B cell (primary cell): ENCODE data around the gene SCN1B. TPM values are rescaled to one million over a fixed set of nuclear protein-coding genes. Genes with fewer than 3 reads are reported as not detected.

Experiments
- ATAC-seq: fragments of 200-7000 bp; cut with Tn5 transposase; one replicate; pipeline ENCODE4 v1.10.0; 2021; ENCODE audit warnings: low read depth, mild to moderate bottlenecking, moderate number of reproducible peaks, moderate library complexity
- CTCF ChIA-PET: fragments of 350-600 bp; sonication (Branson Sonifier 250); formaldehyde crosslinking; loops from one replicate; lab custom pipeline; 2021; ENCODE audit warnings: antibody characterized with exemption, inconsistent platforms; lab: Charles Lee
- POLR2A ChIA-PET: fragments of 350-600 bp; sonication (Branson Sonifier 250); formaldehyde crosslinking; loops from one replicate; lab custom pipeline; 2021; ENCODE audit warnings: antibody characterized with exemption; lab: Charles Lee
- DNase-seq: peaks from one replicate; pipeline ENCODE4 v3.0.0; 2013
- H2AFZ ChIP-seq: 2 replicates; pipeline ENCODE4 v1.6.1; 2012; ENCODE audit warnings: mild to moderate bottlenecking, low read depth, low read length; ENCODE audit not compliant: insufficient read depth, poor library complexity, severe bottlenecking
- H3K27ac ChIP-seq, 2 donors: 1 replicate in 1 of 2; 2 replicates in 1 of 2; pipeline ENCODE4 v1.5.1; 2012 to 2013; ENCODE audit warnings: low read length in 2 of 2, mild to moderate bottlenecking in 2 of 2, moderate library complexity in 1 of 2
- H3K27me3 ChIP-seq, 4 experiments: fragments of 200-600 bp in 1 of 4; sonication (generic) in 1 of 4; replicated peaks in 1 of 4; 1 replicate in 2 of 4; 2 replicates in 2 of 4; pipeline versions ENCODE4 v1.6.1 to v1.7.0; 2013 to 2016; ENCODE audit warnings: low read length in 3 of 4, mild to moderate bottlenecking in 2 of 4, mixed read lengths in 1 of 4, moderate library complexity in 1 of 4; ENCODE audit not compliant: insufficient read depth in 4 of 4, control insufficient read depth in 3 of 4; ENCODE audit errors: control extremely low read depth in 1 of 4
- H3K36me3 ChIP-seq, 2 experiments: replicated peaks in 1 of 2; 1 replicate in 1 of 2; 2 replicates in 1 of 2; pipeline versions ENCODE4 v1.6.1 to v1.7.1; 2013; ENCODE audit warnings: low read length in 1 of 2; ENCODE audit not compliant: insufficient read depth in 2 of 2, control insufficient read depth in 1 of 2; ENCODE audit errors: control extremely low read depth in 1 of 2, extremely low read depth in 1 of 2
- H3K4me1 ChIP-seq, 2 donors: fragments of 200-600 bp in 1 of 2; sonication (generic) in 1 of 2; 1 replicate in 1 of 2; 2 replicates in 1 of 2; pipeline versions ENCODE4 v1.5.1 to v1.6.1; 2013 to 2017; ENCODE audit warnings: low read length in 2 of 2; ENCODE audit not compliant: control insufficient read depth in 2 of 2, insufficient read depth in 2 of 2
- H3K4me2 ChIP-seq: replicated peaks from 2 replicates; pipeline ENCODE3; 2012; ENCODE audit warnings: mild to moderate bottlenecking, low read depth, low read length; ENCODE audit not compliant: poor library complexity, severe bottlenecking
- H3K4me3 ChIP-seq, 5 experiments: fragments of 200-600 bp in 1 of 5; sonication (generic) in 1 of 5; 1 replicate in 3 of 5; 2 replicates in 2 of 5; pipeline versions ENCODE4 v1.5.1 to v1.7.0; 2011 to 2016; ENCODE audit warnings: low read length in 4 of 5, mild to moderate bottlenecking in 4 of 5, low read depth in 2 of 5, control low read depth in 1 of 5, moderate library complexity in 1 of 5; ENCODE audit not compliant: insufficient read depth in 1 of 5; ENCODE audit errors: control extremely low read depth in 1 of 5, extremely low read depth in 1 of 5
- H3K79me2 ChIP-seq: fragments of 200-600 bp; sonication (generic); one replicate; pipeline ENCODE4 v1.6.0; 2016; ENCODE audit warnings: low read length; ENCODE audit not compliant: control insufficient read depth, insufficient read depth
- H3K9ac ChIP-seq: fragments of 200-600 bp; sonication (generic); 2 replicates; pipeline ENCODE4 v1.6.1; 2017; ENCODE audit warnings: mild to moderate bottlenecking, low read length, moderate library complexity
- H3K9me3 ChIP-seq, 3 donors: one replicate each; pipeline versions ENCODE4 v1.6.1 to v1.7.1; 2013; ENCODE audit warnings: low read length in 2 of 3; ENCODE audit not compliant: control insufficient read depth in 2 of 3, insufficient read depth in 1 of 3; ENCODE audit errors: control extremely low read depth in 1 of 3
- H4K20me1 ChIP-seq: 2 replicates; pipeline ENCODE4 v1.6.0; 2012; ENCODE audit warnings: mild to moderate bottlenecking, low read length; ENCODE audit not compliant: insufficient read depth, control insufficient read depth, poor library complexity, severe bottlenecking
- H3K27ac Mint-ChIP-seq: one replicate; pipeline ENCODE4 v1.8.0; 2021; ENCODE audit warnings: mixed read lengths
- H3K27me3 Mint-ChIP-seq: one replicate; pipeline ENCODE4 v1.8.0; 2021; ENCODE audit warnings: mixed read lengths
- H3K4me1 Mint-ChIP-seq: one replicate; pipeline ENCODE4 v1.8.0; 2021; ENCODE audit warnings: mixed read lengths
- H3K4me3 Mint-ChIP-seq: one replicate; pipeline ENCODE4 v1.8.0; 2021; ENCODE audit warnings: mixed read lengths
- H3K9me3 Mint-ChIP-seq: one replicate; pipeline ENCODE4 v1.8.0; 2022; ENCODE audit warnings: mixed read lengths; ENCODE audit not compliant: insufficient read depth
- EZH2 ChIP-seq: IDR thresholded peaks from 2 replicates; pipeline ENCODE4 v1.6.1; 2012; ENCODE audit warnings: borderline replicate concordance, low read depth, mild to moderate bottlenecking, moderate library complexity, low read length; ENCODE audit not compliant: insufficient read depth, poor library complexity, severe bottlenecking
- WGBS: methylation state at CpG from one replicate; pipeline ENCODE4 v1.1.5; 2013; ENCODE audit warnings: missing lambda C conversion rate; ENCODE audit not compliant: insufficient coverage; 5-methylcytosine and 5-hydroxymethylcytosine counted together
- intact Hi-C: fragments of 100-400 bp; cut with micrococcal nuclease; formaldehyde crosslinking; loops from one replicate; pipeline ENCODE4 v1.10.0; 2022
- polyA plus RNA-seq: library from polyadenylated mRNA; depleted of rRNA; stranded (reverse); fragments of >200 nt; gene quantifications from 2 replicates; pipeline ENCODE4 v1.2.3, GENCODE V29; 2012
- total RNA-seq, 2 donors: library from RNA; stranded (reverse); fragments of 120-200 nt in 1 of 2; gene quantifications; 1 replicate in 1 of 2; 2 replicates in 1 of 2; pipeline versions ENCODE4 v1.2.3 to v1.2.4, GENCODE V29; 2013 to 2022
- TF ChIP-seq, protein P1 (sequence below): fragments of 200-600 bp; IDR thresholded peaks from one replicate; pipeline ENCODE4 v1.8.0; 2022; ENCODE audit warnings: antibody characterized with exemption, mild to moderate bottlenecking

Gene SCN1B
- total and polyA plus RNA-seq, 2 donors (not counting 1 experiment from before 2014, with no cell fraction given): 0.52 to 0.72 TPM

DNA sequence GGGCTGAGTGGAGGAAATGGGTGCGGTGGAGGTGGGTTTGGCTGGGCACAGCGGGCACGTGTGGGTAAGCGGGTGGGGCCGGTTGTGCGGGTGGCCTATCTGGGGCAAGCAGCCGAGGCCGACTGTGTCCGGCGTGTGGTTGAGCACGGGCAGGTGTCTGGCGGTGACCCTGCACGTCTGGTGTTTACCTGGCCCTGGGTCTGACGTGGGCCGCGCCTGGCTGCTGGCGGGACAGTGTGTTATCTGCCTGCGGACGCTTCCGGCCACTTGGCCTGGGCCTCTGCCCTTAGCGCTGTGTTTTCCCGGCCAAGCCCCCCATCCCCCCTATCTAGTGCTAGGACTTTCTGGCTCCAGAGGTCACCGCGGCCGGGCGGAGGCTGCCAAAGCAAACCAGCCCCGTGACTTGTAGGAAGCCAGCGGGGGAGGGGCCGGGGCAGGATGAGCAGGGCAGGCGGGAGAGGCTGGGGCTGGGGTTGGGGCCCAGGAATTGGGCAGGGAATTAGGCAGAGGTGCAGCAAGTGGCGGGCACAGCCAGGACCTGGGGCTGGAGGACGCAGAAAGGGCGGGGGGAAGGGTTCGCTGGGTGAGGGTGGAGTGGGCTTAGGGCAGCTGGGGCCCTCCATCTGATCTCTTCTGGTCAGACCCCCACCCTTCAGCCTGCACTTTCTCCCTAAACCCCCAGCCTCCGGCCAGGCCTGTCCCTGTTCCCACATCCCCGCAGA, 10.7 kb downstream of the SCN1B start:
- Histone ChIP-seq H4K20me1 (no peaks in the 10 kb centered on the region), H3K4me3 (peak overlapping the region in 4 of 5 experiments; percentile 37 to 49 (median 44)), H3K4me1 (peaks cover 46 to 52% of the 10 kb centered on the region in 2 donors), H3K36me3 (no peaks in the 10 kb centered on the region), H3K9ac (peak overlapping the region; percentile 57), H3K27ac (no peak overlapping the region), H3K27me3 (peaks cover 0 to 22% (median 7%) of the 10 kb centered on the region in 4 experiments), H3K4me2 (peak overlapping the region; percentile 90), H3K9me3 (no peaks in the 10 kb centered on the region), H3K79me2 (no peaks in the 10 kb centered on the region), H2AFZ (peak overlapping the region; percentile 74)
- CTCF ChIA-PET: no interaction called here
- Mint-ChIP-seq H3K27ac (peak overlapping the region; percentile 59), H3K9me3 (no peaks in the 10 kb centered on the region), H3K4me3 (peak overlapping the region; percentile 85), H3K4me1 (peaks cover 53% of the 10 kb centered on the region), H3K27me3 (peaks cover 12% of the 10 kb centered on the region)
- intact Hi-C loops: no loop called here
- DNase-seq (peak; percentile 41), ATAC-seq (peak; percentile 14)
- WGBS: 9% methylated on average over 30 of the region's 36 CpGs
- POLR2A ChIA-PET: no interaction called here
- TF ChIP-seq, protein P1, sequence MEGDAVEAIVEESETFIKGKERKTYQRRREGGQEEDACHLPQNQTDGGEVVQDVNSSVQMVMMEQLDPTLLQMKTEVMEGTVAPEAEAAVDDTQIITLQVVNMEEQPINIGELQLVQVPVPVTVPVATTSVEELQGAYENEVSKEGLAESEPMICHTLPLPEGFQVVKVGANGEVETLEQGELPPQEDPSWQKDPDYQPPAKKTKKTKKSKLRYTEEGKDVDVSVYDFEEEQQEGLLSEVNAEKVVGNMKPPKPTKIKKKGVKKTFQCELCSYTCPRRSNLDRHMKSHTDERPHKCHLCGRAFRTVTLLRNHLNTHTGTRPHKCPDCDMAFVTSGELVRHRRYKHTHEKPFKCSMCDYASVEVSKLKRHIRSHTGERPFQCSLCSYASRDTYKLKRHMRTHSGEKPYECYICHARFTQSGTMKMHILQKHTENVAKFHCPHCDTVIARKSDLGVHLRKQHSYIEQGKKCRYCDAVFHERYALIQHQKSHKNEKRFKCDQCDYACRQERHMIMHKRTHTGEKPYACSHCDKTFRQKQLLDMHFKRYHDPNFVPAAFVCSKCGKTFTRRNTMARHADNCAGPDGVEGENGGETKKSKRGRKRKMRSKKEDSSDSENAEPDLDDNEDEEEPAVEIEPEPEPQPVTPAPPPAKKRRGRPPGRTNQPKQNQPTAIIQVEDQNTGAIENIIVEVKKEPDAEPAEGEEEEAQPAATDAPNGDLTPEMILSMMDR: no peak
- no peak for TF ChIP-seq EZH2

DNA sequence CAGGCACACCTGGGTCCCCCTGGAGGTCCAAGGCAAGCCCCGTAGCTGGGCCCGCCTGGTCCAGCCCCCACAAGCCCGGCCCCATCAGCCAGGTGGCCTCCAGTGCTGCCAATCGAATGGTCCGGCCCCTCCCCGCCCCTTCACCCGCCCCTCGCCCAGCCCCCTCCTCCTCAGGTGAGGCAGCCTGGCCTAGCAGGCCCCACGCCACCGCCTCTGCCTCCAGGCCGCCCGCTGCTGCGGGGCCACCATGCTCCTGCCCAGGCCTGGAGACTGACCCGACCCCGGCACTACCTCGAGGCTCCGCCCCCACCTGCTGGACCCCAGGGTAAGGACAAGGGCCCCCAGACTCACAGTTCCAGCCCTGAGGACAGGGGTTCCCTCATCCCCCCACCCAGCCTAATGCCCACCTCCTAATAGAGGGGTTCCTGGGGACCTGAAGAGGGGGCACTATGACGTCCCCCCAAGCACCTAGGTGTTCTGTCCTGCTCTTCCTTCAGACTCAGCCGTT, 11.3 kb downstream of the SCN1B start, which contains the start of gene HPN:
HPN (plus strand) TSS at position 174 of the 508 bp plus-strand sequence. CDS start 786 bp downstream, outside the sequence.
- H3K4me2 ChIP-seq: peak within 1 kb of the TSS; percentile 90
- no peak for DNase-seq
- Mint-ChIP-seq H3K9me3 (no peaks in the 10 kb centered on the region), H3K4me1 (peaks cover 54% of the 10 kb centered on the region), H3K27ac (peak within 1 kb of the TSS; percentile 59), H3K4me3 (peak within 1 kb of the TSS; percentile 85), H3K27me3 (peaks cover 12% of the 10 kb centered on the region)
- no peaks in the 10 kb centered on the region for H4K20me1 ChIP-seq
- intact Hi-C loops: no loop called here
- CTCF ChIA-PET: interaction anchor here (1.4 kb wide), 1 partner anchor 21 kb away, joined by 3 read pairs; no protein-coding TSS in a partner anchor
- peak within 1 kb of the TSS in 4 of 5 experiments; percentile 37 to 49 (median 44) for H3K4me3 ChIP-seq
- peaks cover 0 to 22% (median 7%) of the 10 kb centered on the region in 4 experiments for H3K27me3 ChIP-seq
- no peak within 1 kb of the TSS for H3K27ac ChIP-seq
- TF ChIP-seq, protein P1: no peak
- TF ChIP-seq EZH2: no peak
- H3K4me1 ChIP-seq: peaks cover 47 to 58% of the 10 kb centered on the region in 2 donors
- no peaks in the 10 kb centered on the region for H3K79me2 ChIP-seq
- 83% methylated on average over 13 of the region's 19 CpGs for WGBS
- POLR2A ChIA-PET: no interaction called here
- peak within 1 kb of the TSS; percentile 74 for H2AFZ ChIP-seq
- ATAC-seq: no peak
- H3K9me3 ChIP-seq: no peaks in the 10 kb centered on the region
- H3K36me3 ChIP-seq: no peaks in the 10 kb centered on the region
- H3K9ac ChIP-seq: peak within 1 kb of the TSS; percentile 57
